Thyroid gland (tissue), 4 donors: ENCODE results near the gene ILRUN.

Source experiments
- CTCF ChIP-seq, 6 experiments: fragments of 200-600 bp in 3 of 6; fragments of 450-650 bp in 3 of 6; sonication (generic) in 3 of 6; IDR thresholded peaks; one replicate each; pipeline ENCODE4 v1.5.1; 2016 to 2019; ENCODE audit warnings: antibody characterized with exemption in 6 of 6, mild to moderate bottlenecking in 2 of 6, inconsistent platforms in 1 of 6, moderate library complexity in 1 of 6
- POLR2A ChIP-seq, 2 donors: fragments of 450-650 bp; IDR thresholded peaks; one replicate each; pipeline ENCODE4 v1.6.1; 2017; ENCODE audit warnings: antibody characterized with exemption in 2 of 2, mild to moderate bottlenecking in 2 of 2, moderate library complexity in 1 of 2

GRCh38 chr6:34688956-34689355, 7.6 kb downstream of the ILRUN start:
- TF ChIP-seq POLR2A (IDR thresholded peaks at IDR 0.05) (no peak), CTCF (IDR thresholded peaks at IDR 0.05) (no peak)
